K562 (cell line): ENCODE measurements around the gene DGKZ. TPM values are rescaled to one million over a fixed set of nuclear protein-coding genes. Genes with fewer than 3 reads are reported as not detected.

Experiments used
- CC2D1A ChIP-seq: fragments of 450-650 bp; IDR thresholded peaks from 2 replicates; pipeline ENCODE4 v1.6.1; 2017; ENCODE audit warnings: mild to moderate bottlenecking
- CEBPG ChIP-seq, 3 experiments: fragments of 200-800 bp in 1 of 3; sonication (Bioruptor generic) in 1 of 3; sonication (generic) in 1 of 3; formaldehyde crosslinking in 1 of 3; IDR thresholded peaks in 2 of 3; conservative IDR thresholded peaks in 1 of 3; 2 replicates each; pipeline versions ENCODE4 v1.6.1 to v1.8.0; 2016 to 2022; ENCODE audit warnings: missing compliant biosample characterization in 2 of 3, missing genetic modification characterization in 2 of 3, mild to moderate bottlenecking in 1 of 3, missing genetic modification reagents in 1 of 3
- CREM ChIP-seq: IDR thresholded peaks from 2 replicates; pipeline ENCODE4 v1.6.1; 2014; ENCODE audit warnings: antibody characterized with exemption, low read depth
- EGR1 ChIP-seq: fragments of 450-650 bp; conservative IDR thresholded peaks from 2 replicates; pipeline ENCODE4 v1.6.1; 2017; ENCODE audit warnings: mild to moderate bottlenecking
- GABPA ChIP-seq: fragments of 200-800 bp; sonication (Bioruptor generic); conservative IDR thresholded peaks from 2 replicates; pipeline ENCODE4 v1.6.1; 2016; ENCODE audit warnings: low read depth, missing genetic modification characterization, missing compliant biosample characterization
- GTF2F1 ChIP-seq: IDR thresholded peaks from 2 replicates; pipeline ENCODE4 v1.6.1; 2011; ENCODE audit warnings: low read depth, low read length, improper control_type of control experiment
- L3MBTL2 ChIP-seq: fragments of 450-650 bp; IDR thresholded peaks from 2 replicates; pipeline ENCODE4 v1.6.1; 2016; ENCODE audit warnings: mild to moderate bottlenecking, moderate library complexity
- RUNX1 ChIP-seq: sonication (generic); IDR thresholded peaks from 2 replicates; pipeline ENCODE4 v1.6.1; 2016; ENCODE audit warnings: antibody characterized with exemption, low read depth
- SMARCC2 ChIP-seq: fragments of 450-650 bp; IDR thresholded peaks from 2 replicates; pipeline ENCODE4 v1.6.1; 2017; ENCODE audit warnings: antibody characterized with exemption, moderate library complexity, mild to moderate bottlenecking, low read depth
- STAT5B ChIP-seq: fragments of 250-450 bp; sonication (Bioruptor Pico); IDR thresholded peaks from 2 replicates; pipeline ENCODE4 v1.8.0; 2021; ENCODE audit warnings: mild to moderate bottlenecking, inconsistent platforms
- TCF3 ChIP-seq: sonication (generic); formaldehyde crosslinking; IDR thresholded peaks from 2 replicates; pipeline ENCODE4 v1.4.0; 2020; ENCODE audit warnings: mild to moderate bottlenecking, missing genetic modification reagents
- TEAD4 ChIP-seq, 2 experiments: sonication (generic) in 1 of 2; formaldehyde crosslinking in 1 of 2; IDR thresholded peaks; 2 replicates each; pipeline versions ENCODE4 v1.6.1 to v1.8.0; 2012 to 2022; ENCODE audit warnings: borderline replicate concordance in 1 of 2, inconsistent platforms in 1 of 2, low read length in 1 of 2, mild to moderate bottlenecking in 1 of 2, missing genetic modification reagents in 1 of 2
- TRIM24 ChIP-seq, 2 experiments: fragments of 450-650 bp; IDR thresholded peaks; 2 replicates each; pipeline ENCODE4 v1.6.1; 2016
- ZKSCAN1 ChIP-seq: fragments of 150-350 bp; IDR thresholded peaks from 2 replicates; pipeline ENCODE4 v1.6.1; 2016; ENCODE audit warnings: low read depth, low read length
- ZNF121 ChIP-seq: sonication (generic); formaldehyde crosslinking; conservative IDR thresholded peaks from 2 replicates; pipeline ENCODE4 v1.8.0; 2022; ENCODE audit warnings: missing genetic modification reagents
- ZNF263 ChIP-seq: sonication (generic); formaldehyde crosslinking; IDR thresholded peaks from 2 replicates; pipeline ENCODE4 v1.8.0; 2022; ENCODE audit warnings: mild to moderate bottlenecking, missing genetic modification reagents, borderline replicate concordance
- ZNF354B ChIP-seq: fragments of 250-450 bp; sonication (Bioruptor Pico); IDR thresholded peaks from 2 replicates; pipeline ENCODE4 v1.4.0; 2020
- ZNF644 ChIP-seq: fragments of 200-800 bp; sonication (Bioruptor generic); IDR thresholded peaks from 2 replicates; pipeline ENCODE4 v1.6.1; 2016; ENCODE audit warnings: low read depth, missing genetic modification characterization, missing compliant biosample characterization
- polyA plus RNA-seq, 8 experiments: library from polyadenylated mRNA; depleted of rRNA in 4 of 8; stranded (reverse) in 5 of 8; unstranded in 3 of 8; fragments of >200 nt; fragmentation: Nextera tagmentation in 2 of 8; fragmentation: Illumina TruSeq in 1 of 8; extraction: Ambion mirVana in 2 of 8; extraction: Trizol in 1 of 8; gene quantifications; 2 replicates each; pipeline versions ENCODE4 v1.2.1 to v1.2.3, GENCODE V29; 2011 to 2014; ENCODE audit warnings: inconsistent platforms in 1 of 8, missing spikeins in 1 of 8
- total RNA-seq, 7 experiments: library from RNA; depleted of rRNA in 6 of 7; stranded (reverse); fragments of >200 nt in 6 of 7; fragmentation: Illumina TruSeq in 2 of 7; extraction: Trizol in 2 of 7; gene quantifications; 2 replicates each; pipeline versions ENCODE4 v1.2.1 to v1.2.3, GENCODE V29; 2011 to 2021; ENCODE audit warnings: low replicate concordance in 1 of 7
- TF ChIP-seq, protein P1 (sequence below): sonication (generic); formaldehyde crosslinking; IDR thresholded peaks from 2 replicates; pipeline ENCODE4 v1.8.0; 2022; ENCODE audit warnings: mild to moderate bottlenecking, missing genetic modification reagents
- TF ChIP-seq, protein P2 (sequence below), 2 experiments: fragments of 200-800 bp in 1 of 2; sonication (Bioruptor generic) in 1 of 2; sonication (generic) in 1 of 2; formaldehyde crosslinking in 1 of 2; IDR thresholded peaks in 1 of 2; conservative IDR thresholded peaks in 1 of 2; 2 replicates each; pipeline versions ENCODE4 v1.5.0 to v1.6.1; 2016 to 2020; ENCODE audit warnings: missing compliant biosample characterization in 1 of 2, missing genetic modification characterization in 1 of 2, missing genetic modification reagents in 1 of 2
- TF ChIP-seq, protein P3 (sequence below), 2 experiments: IDR thresholded peaks; 2 replicates each; pipeline ENCODE4 v1.6.1; 2011; ENCODE audit warnings: borderline replicate concordance in 1 of 2, control low read depth in 1 of 2, low read depth in 1 of 2, low read length in 1 of 2, mild to moderate bottlenecking in 1 of 2, mixed read lengths in 1 of 2, moderate library complexity in 1 of 2; ENCODE audit not compliant: insufficient read depth in 1 of 2, insufficient read length in 1 of 2, poor library complexity in 1 of 2, severe bottlenecking in 1 of 2; ENCODE audit errors: extremely low read depth in 1 of 2

Gene DGKZ
- total and polyA plus RNA-seq, 9 of the 15 experiments (the other 6 are each of a cell fraction or from before 2014, with no cell fraction given), result 0.51 to 100 (median 44.2) TPM

DNA sequence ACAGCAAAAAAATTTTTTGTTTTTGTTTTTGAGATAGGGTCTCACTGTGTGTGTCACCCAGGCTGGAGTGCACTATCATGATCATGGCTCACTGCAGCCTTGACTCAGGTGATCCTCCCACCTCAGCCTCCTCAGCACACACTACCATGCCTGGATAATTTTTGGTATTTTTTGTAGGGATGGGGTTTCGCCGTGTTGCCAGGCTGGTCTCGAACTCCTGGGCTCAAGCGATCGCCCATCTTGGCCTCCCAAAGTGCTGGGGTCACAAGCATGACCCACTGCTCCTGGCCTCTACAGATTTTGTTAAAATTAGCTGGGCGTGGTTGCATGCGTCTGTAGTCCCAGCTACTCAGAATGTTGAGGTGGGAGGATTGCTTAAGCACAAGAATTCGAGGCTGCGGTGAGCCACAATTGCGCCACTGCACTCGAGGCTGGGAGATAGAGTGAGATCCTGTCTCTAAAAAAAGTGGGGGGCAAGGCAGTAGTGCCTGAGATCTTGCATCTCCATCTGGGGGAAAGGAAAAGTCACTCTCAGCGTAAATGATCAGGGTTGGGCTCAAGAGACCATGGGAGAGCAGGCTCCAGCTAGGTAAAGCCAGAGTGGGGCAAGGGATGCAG lies 10.6 kb upstream of the DGKZ start (continued):
- TF ChIP-seq, protein P1, sequence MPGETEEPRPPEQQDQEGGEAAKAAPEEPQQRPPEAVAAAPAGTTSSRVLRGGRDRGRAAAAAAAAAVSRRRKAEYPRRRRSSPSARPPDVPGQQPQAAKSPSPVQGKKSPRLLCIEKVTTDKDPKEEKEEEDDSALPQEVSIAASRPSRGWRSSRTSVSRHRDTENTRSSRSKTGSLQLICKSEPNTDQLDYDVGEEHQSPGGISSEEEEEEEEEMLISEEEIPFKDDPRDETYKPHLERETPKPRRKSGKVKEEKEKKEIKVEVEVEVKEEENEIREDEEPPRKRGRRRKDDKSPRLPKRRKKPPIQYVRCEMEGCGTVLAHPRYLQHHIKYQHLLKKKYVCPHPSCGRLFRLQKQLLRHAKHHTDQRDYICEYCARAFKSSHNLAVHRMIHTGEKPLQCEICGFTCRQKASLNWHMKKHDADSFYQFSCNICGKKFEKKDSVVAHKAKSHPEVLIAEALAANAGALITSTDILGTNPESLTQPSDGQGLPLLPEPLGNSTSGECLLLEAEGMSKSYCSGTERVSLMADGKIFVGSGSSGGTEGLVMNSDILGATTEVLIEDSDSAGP (CRISPR knock-in tag), result peak; percentile 54; the same call in 1 of the 2 replicates
- TF ChIP-seq RUNX1 (peak; percentile 86; the same call in 1 of the 2 replicates), TCF3 (CRISPR knock-in tag) (peak; percentile 83), EGR1 (peak; percentile 25), CREM (peak; percentile 80), ZNF644 (tag) (peak; percentile 48; the same call in 1 of the 2 replicates), L3MBTL2 (0 out of 2 replicates have a peak, but pooled peaks have one; percentile 51), GTF2F1 (no peak), GABPA (tag) (no peak), CC2D1A (peak; percentile 12; the same call in 1 of the 2 replicates), ZKSCAN1 (no peak), ZNF354B (CRISPR knock-in tag) (no peak), CEBPG (CRISPR knock-in tag; IDR thresholded peaks at IDR 0.05) (peak; percentile 95), CEBPG (tag; conservative IDR thresholded peaks at IDR 0.05 in 1 of 2, IDR thresholded peaks at IDR 0.05 in 1 of 2) (peak; percentile 95 to 97), ZNF263 (CRISPR knock-in tag) (peak; percentile 25; the same call in 1 of the 2 replicates), TEAD4 (IDR thresholded peaks at IDR 0.05; ENCODE audit: low read length) (peak; percentile 94), TEAD4 (CRISPR knock-in tag; IDR thresholded peaks at IDR 0.05; ENCODE audit: borderline replicate concordance) (no peak; the same call in 1 of the 2 replicates), TRIM24 (IDR thresholded peaks at IDR 0.05) (peak in 1 of 2 experiments; percentile 72; a peak in 1 of 4 replicates), ZNF121 (no peak), SMARCC2 (peak; percentile 62; the same call in 1 of the 2 replicates), STAT5B (CRISPR knock-in tag) (no peak)
- TF ChIP-seq, protein P2, sequence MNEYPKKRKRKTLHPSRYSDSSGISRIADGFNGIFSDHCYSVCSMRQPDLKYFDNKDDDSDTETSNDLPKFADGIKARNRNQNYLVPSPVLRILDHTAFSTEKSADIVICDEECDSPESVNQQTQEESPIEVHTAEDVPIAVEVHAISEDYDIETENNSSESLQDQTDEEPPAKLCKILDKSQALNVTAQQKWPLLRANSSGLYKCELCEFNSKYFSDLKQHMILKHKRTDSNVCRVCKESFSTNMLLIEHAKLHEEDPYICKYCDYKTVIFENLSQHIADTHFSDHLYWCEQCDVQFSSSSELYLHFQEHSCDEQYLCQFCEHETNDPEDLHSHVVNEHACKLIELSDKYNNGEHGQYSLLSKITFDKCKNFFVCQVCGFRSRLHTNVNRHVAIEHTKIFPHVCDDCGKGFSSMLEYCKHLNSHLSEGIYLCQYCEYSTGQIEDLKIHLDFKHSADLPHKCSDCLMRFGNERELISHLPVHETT (CRISPR knock-in tag; conservative IDR thresholded peaks at IDR 0.05 in 1 of 2, IDR thresholded peaks at IDR 0.05 in 1 of 2), result peak in 1 of 2 experiments; percentile 64; a peak in 1 of 4 replicates
- TF ChIP-seq, protein P3, sequence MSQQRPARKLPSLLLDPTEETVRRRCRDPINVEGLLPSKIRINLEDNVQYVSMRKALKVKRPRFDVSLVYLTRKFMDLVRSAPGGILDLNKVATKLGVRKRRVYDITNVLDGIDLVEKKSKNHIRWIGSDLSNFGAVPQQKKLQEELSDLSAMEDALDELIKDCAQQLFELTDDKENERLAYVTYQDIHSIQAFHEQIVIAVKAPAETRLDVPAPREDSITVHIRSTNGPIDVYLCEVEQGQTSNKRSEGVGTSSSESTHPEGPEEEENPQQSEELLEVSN (IDR thresholded peaks at IDR 0.05; ENCODE audit: borderline replicate concordance in 1 of 2, extremely low read depth in 1 of 2, insufficient read depth in 1 of 2, insufficient read length in 1 of 2, low read depth in 1 of 2, low read length in 1 of 2, poor library complexity in 1 of 2, severe bottlenecking in 1 of 2), result no peak
